KMS-11 (cell line): ENCODE results near the gene TLR7.

Experiments used
- H2AFZ ChIP-seq: fragments of 200-600 bp; sonication (generic); 2 replicates; pipeline ENCODE4 v1.6.1; 2016; ENCODE audit warnings: antibody characterized with exemption, mixed run types, low read depth
- H3K27ac ChIP-seq: fragments of 200-600 bp; sonication (generic); 2 replicates; pipeline ENCODE4 v1.6.1; 2016; ENCODE audit warnings: mild to moderate bottlenecking, mixed run types
- H3K27me3 ChIP-seq: fragments of 200-600 bp; sonication (generic); 2 replicates; pipeline ENCODE4 v1.6.1; 2017; ENCODE audit warnings: mild to moderate bottlenecking, low read depth, mixed run types, moderate library complexity; ENCODE audit not compliant: insufficient read depth
- H3K36me3 ChIP-seq: fragments of 200-600 bp; sonication (generic); 2 replicates; pipeline ENCODE4 v1.6.1; 2017; ENCODE audit warnings: mild to moderate bottlenecking, mixed run types; ENCODE audit not compliant: insufficient read depth
- H3K4me1 ChIP-seq: fragments of 200-600 bp; sonication (generic); 2 replicates; pipeline ENCODE4 v1.6.1; 2016; ENCODE audit warnings: mild to moderate bottlenecking, low read depth, mixed run types; ENCODE audit not compliant: poor library complexity, severe bottlenecking
- H3K4me2 ChIP-seq: fragments of 200-600 bp; sonication (generic); 2 replicates; pipeline ENCODE4 v1.7.0; 2016; ENCODE audit warnings: mild to moderate bottlenecking, mixed run types
- H3K4me3 ChIP-seq: fragments of 200-600 bp; sonication (generic); IDR thresholded peaks from 2 replicates; pipeline ENCODE4 v1.6.1; 2017; ENCODE audit warnings: low read depth, low read length, mixed read lengths; ENCODE audit not compliant: insufficient read depth
- H3K79me2 ChIP-seq: fragments of 200-600 bp; sonication (generic); 2 replicates; pipeline ENCODE4 v1.6.1; 2016; ENCODE audit warnings: low read depth, mixed run types; ENCODE audit not compliant: insufficient read depth
- H3K9ac ChIP-seq: fragments of 200-600 bp; sonication (generic); 2 replicates; pipeline ENCODE4 v1.6.1; 2016; ENCODE audit warnings: mild to moderate bottlenecking, mixed run types
- H4K20me1 ChIP-seq: fragments of 200-600 bp; sonication (generic); 2 replicates; pipeline ENCODE4 v1.6.1; 2016; ENCODE audit warnings: mild to moderate bottlenecking, mixed run types; ENCODE audit not compliant: insufficient read depth
- TF ChIP-seq, protein P1 (sequence below): fragments of 200-600 bp; sonication (generic); conservative IDR thresholded peaks from 2 replicates; pipeline ENCODE4 v1.6.1; 2017; ENCODE audit warnings: low read depth, mild to moderate bottlenecking, antibody characterized with exemption, low read length, moderate library complexity, mixed read lengths

The TLR7 gene

DNA sequence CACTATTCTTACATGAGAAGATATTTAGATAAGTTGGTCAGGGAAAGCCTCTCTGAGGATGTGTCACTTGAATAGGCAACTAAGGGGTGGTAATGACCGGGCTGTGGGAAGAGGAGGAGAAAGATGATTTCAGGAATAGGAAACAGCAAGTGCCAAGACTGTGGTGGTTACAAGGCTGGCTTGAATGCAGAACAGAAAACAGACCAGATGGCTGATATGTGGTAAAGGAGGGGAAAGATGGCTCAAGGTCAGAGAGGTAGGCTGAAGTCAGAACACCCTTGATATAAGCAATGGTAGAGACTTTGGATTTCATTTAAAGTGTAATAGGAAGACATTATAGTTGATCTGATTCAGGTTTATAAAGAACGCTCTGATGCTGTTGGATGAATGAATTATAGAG, 15.0 kb downstream of the TLR7 start:
- Histone ChIP-seq H3K36me3 (no peaks in the 10 kb centered on the region), H2AFZ (no peak overlapping the region), H4K20me1 (no peaks in the 10 kb centered on the region), H3K27me3 (no peaks in the 10 kb centered on the region), H3K4me1 (peaks cover 35% of the 10 kb centered on the region), H3K4me2 (peak overlapping the region; percentile 21; the same call in 1 of the 2 replicates), H3K79me2 (no peaks in the 10 kb centered on the region), H3K27ac (no peak overlapping the region), H3K9ac (no peak overlapping the region), H3K4me3 (no peak overlapping the region)
- TF ChIP-seq, protein P1, sequence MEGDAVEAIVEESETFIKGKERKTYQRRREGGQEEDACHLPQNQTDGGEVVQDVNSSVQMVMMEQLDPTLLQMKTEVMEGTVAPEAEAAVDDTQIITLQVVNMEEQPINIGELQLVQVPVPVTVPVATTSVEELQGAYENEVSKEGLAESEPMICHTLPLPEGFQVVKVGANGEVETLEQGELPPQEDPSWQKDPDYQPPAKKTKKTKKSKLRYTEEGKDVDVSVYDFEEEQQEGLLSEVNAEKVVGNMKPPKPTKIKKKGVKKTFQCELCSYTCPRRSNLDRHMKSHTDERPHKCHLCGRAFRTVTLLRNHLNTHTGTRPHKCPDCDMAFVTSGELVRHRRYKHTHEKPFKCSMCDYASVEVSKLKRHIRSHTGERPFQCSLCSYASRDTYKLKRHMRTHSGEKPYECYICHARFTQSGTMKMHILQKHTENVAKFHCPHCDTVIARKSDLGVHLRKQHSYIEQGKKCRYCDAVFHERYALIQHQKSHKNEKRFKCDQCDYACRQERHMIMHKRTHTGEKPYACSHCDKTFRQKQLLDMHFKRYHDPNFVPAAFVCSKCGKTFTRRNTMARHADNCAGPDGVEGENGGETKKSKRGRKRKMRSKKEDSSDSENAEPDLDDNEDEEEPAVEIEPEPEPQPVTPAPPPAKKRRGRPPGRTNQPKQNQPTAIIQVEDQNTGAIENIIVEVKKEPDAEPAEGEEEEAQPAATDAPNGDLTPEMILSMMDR = no peak

GRCh38 chrX:12885508-12885907, 18.6 kb downstream of the TLR7 start:
- TF ChIP-seq, protein P1 = no peak
- H3K27me3 ChIP-seq = no peaks in the 10 kb centered on the region
- H3K4me1 ChIP-seq = peaks cover 71% of the 10 kb centered on the region
- H4K20me1 ChIP-seq = no peaks in the 10 kb centered on the region
- H3K27ac ChIP-seq = no peak overlapping the region
- H3K9ac ChIP-seq = no peak overlapping the region
- H3K79me2 ChIP-seq = no peaks in the 10 kb centered on the region
- H3K4me2 ChIP-seq = peak overlapping the region; percentile 36; the same call in 1 of the 2 replicates
- no peak overlapping the region for H3K4me3 ChIP-seq
- H3K36me3 ChIP-seq = no peaks in the 10 kb centered on the region
- no peak overlapping the region for H2AFZ ChIP-seq

- H3K9ac ChIP-seq = no peak overlapping the region
- no peaks in the 10 kb centered on the region for H4K20me1 ChIP-seq
- H3K4me1 ChIP-seq = peaks cover 79% of the 10 kb centered on the region
- no peak overlapping the region for H2AFZ ChIP-seq
- TF ChIP-seq, protein P1 = no peak
- H3K79me2 ChIP-seq = no peaks in the 10 kb centered on the region
- no peaks in the 10 kb centered on the region for H3K27me3 ChIP-seq
- H3K36me3 ChIP-seq = no peaks in the 10 kb centered on the region
- H3K4me2 ChIP-seq = no peak overlapping the region
- H3K27ac ChIP-seq = peak overlapping the region; percentile 88
- no peak overlapping the region for H3K4me3 ChIP-seq
Measured at GRCh38 chrX:12886545-12886944, 19.7 kb downstream of the TLR7 start.

- TF ChIP-seq, protein P1 = no peak
- Histone ChIP-seq H2AFZ (no peak overlapping the region), H3K79me2 (no peaks in the 10 kb centered on the region), H3K27ac (peak overlapping the region; percentile 88), H3K9ac (no peak overlapping the region), H3K36me3 (no peaks in the 10 kb centered on the region), H3K27me3 (no peaks in the 10 kb centered on the region), H3K4me1 (peaks cover 79% of the 10 kb centered on the region), H4K20me1 (no peaks in the 10 kb centered on the region), H3K4me2 (peak overlapping the region; percentile 92; the same call in 1 of the 2 replicates), H3K4me3 (no peak overlapping the region)
Measured at GRCh38 chrX:12887141-12887540, 20.3 kb downstream of the TLR7 start.
